GM19455 (cell line): ENCODE measurements around the gene GGN.
"Not testable (repeated sequence)": the region's sequence is repeated elsewhere in the genome, so short reads cannot be mapped to it uniquely, and the experiment has no call there.

ENCODE experiments used
- ATAC-seq: cut with Tn5 transposase; IDR thresholded peaks from one replicate; pipeline ENCODE4 v1.9.1; 2021; ENCODE audit not compliant: unreplicated experiment

Gene GGN

GRCh38 chr19:38412491-38412890 lies 24.7 kb upstream of the GGN start:
- no peak for ATAC-seq

- not testable (repeated sequence) for ATAC-seq
Measured at GRCh38 chr19:38411898-38412297, 24.1 kb upstream of the GGN start.

GRCh38 chr19:38411041-38411712 lies 23.3 kb upstream of the GGN start:
- no peak for ATAC-seq

- ATAC-seq: not testable (repeated sequence)
Measured at GRCh38 chr19:38410407-38410806, 22.6 kb upstream of the GGN start.

GRCh38 chr19:38409631-38410133 lies 21.8 kb upstream of the GGN start:
- ATAC-seq: no peak

GRCh38 chr19:38405276-38405675 lies 17.4 kb upstream of the GGN start:
- ATAC-seq: no peak

GRCh38 chr19:38404858-38405257 lies 17.0 kb upstream of the GGN start:
- no peak for ATAC-seq

- peak; percentile 81 for ATAC-seq
Measured at GRCh38 chr19:38402967-38403674, 15.3 kb upstream of the GGN start, which contains the start of gene FAM98C. TSS of gene FAM98C (plus strand) at chr19:38403093. CDS start at chr19:38403154, 61 bp downstream.

- peak; percentile 4 for ATAC-seq
Measured at GRCh38 chr19:38402623-38402966, 14.8 kb upstream of the GGN start.

GRCh38 chr19:38401148-38401547 lies 13.3 kb upstream of the GGN start:
- ATAC-seq: no peak

- ATAC-seq: no peak
Measured at GRCh38 chr19:38400361-38400760, 12.5 kb upstream of the GGN start.

- ATAC-seq: no peak
Measured at GRCh38 chr19:38399537-38399936, 11.7 kb upstream of the GGN start.

- no peak for ATAC-seq
Measured at GRCh38 chr19:38399081-38399480, 11.2 kb upstream of the GGN start.

GRCh38 chr19:38395381-38396114 lies 7.7 kb upstream of the GGN start:
- ATAC-seq: no peak

- no peak for ATAC-seq
Measured at GRCh38 chr19:38394488-38394887, 6.7 kb upstream of the GGN start.

- no peak for ATAC-seq
Measured at GRCh38 chr19:38392707-38393308, 5.0 kb upstream of the GGN start.

GRCh38 chr19:38391911-38392464 lies 4.2 kb upstream of the GGN start:
- no peak for ATAC-seq

- ATAC-seq: no peak
Measured at GRCh38 chr19:38389957-38390924, 2.4 kb upstream of the GGN start.

GRCh38 chr19:38389101-38389925 lies 1.5 kb upstream of the GGN start:
- no peak for ATAC-seq
